ENCODE results near the gene PAFAH1B2. TPM values are rescaled to one million over a fixed set of nuclear protein-coding genes. Genes with fewer than 3 reads are reported as not detected.
"Not testable (repeated sequence)": the region's sequence is repeated elsewhere in the genome, so short reads cannot be mapped to it uniquely, and the experiment has no call there.

PAFAH1B2 gene
- total RNA-seq, 1 experiment from 2014 or later: 143 TPM

GRCh38 chr11:117121176-117121575 lies 22.9 kb upstream of the PAFAH1B2 start:
- H3K27me3 ChIP-seq: no peaks in the 10 kb centered on the region
- H3K4me3 ChIP-seq: no peak overlapping the region
- DNase-seq: no peak
- no peaks in the 10 kb centered on the region for H3K9me3 ChIP-seq
- no peaks in the 10 kb centered on the region for H3K36me3 ChIP-seq

GRCh38 chr11:117122556-117122955 lies 21.5 kb upstream of the PAFAH1B2 start:
- no peak for DNase-seq
- no peaks in the 10 kb centered on the region for H3K9me3 ChIP-seq
- no peaks in the 10 kb centered on the region for H3K36me3 ChIP-seq
- no peak overlapping the region for H3K4me3 ChIP-seq
- H3K27me3 ChIP-seq: no peaks in the 10 kb centered on the region

- Histone ChIP-seq H3K9me3 (no peaks in the 10 kb centered on the region), H3K4me3 (no peak overlapping the region), H3K27me3 (no peaks in the 10 kb centered on the region), H3K36me3 (no peaks in the 10 kb centered on the region)
- no peak for DNase-seq
These were observed 17.7 kb upstream of the PAFAH1B2 start for GRCh38 chr11:117126223-117126965.

GRCh38 chr11:117127171-117127901 lies 16.8 kb upstream of the PAFAH1B2 start:
- Histone ChIP-seq H3K9me3 (no peaks in the 10 kb centered on the region), H3K36me3 (no peaks in the 10 kb centered on the region), H3K4me3 (no peak overlapping the region), H3K27me3 (no peaks in the 10 kb centered on the region)
- no peak for DNase-seq

GRCh38 chr11:117128289-117128688 lies 15.8 kb upstream of the PAFAH1B2 start:
- no peaks in the 10 kb centered on the region for H3K27me3 ChIP-seq
- no peak overlapping the region for H3K4me3 ChIP-seq
- no peak for DNase-seq
- H3K36me3 ChIP-seq: no peaks in the 10 kb centered on the region
- no peaks in the 10 kb centered on the region for H3K9me3 ChIP-seq

- not testable (repeated sequence) for DNase-seq, H3K27me3 ChIP-seq, H3K4me3 ChIP-seq, H3K36me3 ChIP-seq, H3K9me3 ChIP-seq
These were observed 13.7 kb upstream of the PAFAH1B2 start for GRCh38 chr11:117130396-117130795.

GRCh38 chr11:117130879-117131278 lies 13.2 kb upstream of the PAFAH1B2 start:
- H3K27me3 ChIP-seq: no peaks in the 10 kb centered on the region
- no peak overlapping the region for H3K4me3 ChIP-seq
- H3K9me3 ChIP-seq: no peaks in the 10 kb centered on the region
- DNase-seq: no peak
- H3K36me3 ChIP-seq: no peaks in the 10 kb centered on the region

- DNase-seq: no peak
- no peaks in the 10 kb centered on the region for H3K27me3 ChIP-seq
- H3K9me3 ChIP-seq: no peaks in the 10 kb centered on the region
- no peak overlapping the region for H3K4me3 ChIP-seq
- no peaks in the 10 kb centered on the region for H3K36me3 ChIP-seq
These were observed 9.7 kb upstream of the PAFAH1B2 start for GRCh38 chr11:117134431-117134830.

- not testable (repeated sequence) for DNase-seq, H3K27me3 ChIP-seq, H3K4me3 ChIP-seq, H3K9me3 ChIP-seq, H3K36me3 ChIP-seq
These were observed 9.1 kb upstream of the PAFAH1B2 start for GRCh38 chr11:117134979-117135378.

GRCh38 chr11:117137223-117138086 lies 6.6 kb upstream of the PAFAH1B2 start:
- not testable (repeated sequence) for H3K27me3 ChIP-seq, DNase-seq, H3K36me3 ChIP-seq, H3K9me3 ChIP-seq, H3K4me3 ChIP-seq

GRCh38 chr11:117143390-117143789 lies 697 bp upstream of the PAFAH1B2 start:
- peak overlapping the region; percentile 65 for H3K4me3 ChIP-seq
- H3K9me3 ChIP-seq: no peaks in the 10 kb centered on the region
- H3K27me3 ChIP-seq: no peaks in the 10 kb centered on the region
- peak; percentile 63 for DNase-seq
- H3K36me3 ChIP-seq: peaks cover 30% of the 10 kb centered on the region

GRCh38 chr11:117144477-117145392 lies 648 bp downstream of the PAFAH1B2 start:
- peaks cover 33% of the 10 kb centered on the region for H3K36me3 ChIP-seq
- no peaks in the 10 kb centered on the region for H3K27me3 ChIP-seq
- peak overlapping the region; percentile 65 for H3K4me3 ChIP-seq
- no peaks in the 10 kb centered on the region for H3K9me3 ChIP-seq
- peak; percentile 70 for DNase-seq

GRCh38 chr11:117145393-117145761 lies 1.3 kb downstream of the PAFAH1B2 start:
- no peaks in the 10 kb centered on the region for H3K27me3 ChIP-seq
- no peaks in the 10 kb centered on the region for H3K9me3 ChIP-seq
- peaks cover 34% of the 10 kb centered on the region for H3K36me3 ChIP-seq
- DNase-seq: peak; percentile 6
- peak overlapping the region; percentile 65 for H3K4me3 ChIP-seq

- DNase-seq: peak; percentile 18
- Histone ChIP-seq H3K9me3 (no peaks in the 10 kb centered on the region), H3K4me3 (no peak overlapping the region), H3K36me3 (peaks cover 38% of the 10 kb centered on the region), H3K27me3 (no peaks in the 10 kb centered on the region)
These were observed 2.4 kb downstream of the PAFAH1B2 start for GRCh38 chr11:117146521-117146920.

GRCh38 chr11:117152066-117152465 lies 8.0 kb downstream of the PAFAH1B2 start:
- DNase-seq: no peak
- peaks cover 60% of the 10 kb centered on the region for H3K36me3 ChIP-seq
- H3K9me3 ChIP-seq: no peaks in the 10 kb centered on the region
- H3K4me3 ChIP-seq: no peak overlapping the region
- no peaks in the 10 kb centered on the region for H3K27me3 ChIP-seq

- H3K9me3 ChIP-seq: no peaks in the 10 kb centered on the region
- DNase-seq: no peak
- no peak overlapping the region for H3K4me3 ChIP-seq
- H3K36me3 ChIP-seq: peaks cover 63% of the 10 kb centered on the region
- H3K27me3 ChIP-seq: no peaks in the 10 kb centered on the region
These were observed 10.4 kb downstream of the PAFAH1B2 start for GRCh38 chr11:117154468-117154867.
